Effector memory CD4-positive, alpha-beta T cell (primary cell): ENCODE data around the gene GPLD1.

Experiments
- DNase-seq, 3 donors: peaks; one replicate each; pipeline ENCODE4 v3.0.0-alpha.2; 2020
- H3K27ac ChIP-seq: 2 replicates; pipeline ENCODE4 v1.7.0; 2013; ENCODE audit warnings: mild to moderate bottlenecking, low read length, moderate library complexity; ENCODE audit not compliant: insufficient read depth, poor library complexity, severe bottlenecking
- H3K27me3 ChIP-seq: replicated peaks from 2 replicates; pipeline ENCODE4 v1.7.0; 2013; ENCODE audit warnings: mild to moderate bottlenecking, low read length; ENCODE audit not compliant: insufficient read depth, control insufficient read depth, poor library complexity, severe bottlenecking
- H3K36me3 ChIP-seq: 2 replicates; pipeline ENCODE4 v1.7.0; 2013; ENCODE audit warnings: mild to moderate bottlenecking, low read length, moderate library complexity; ENCODE audit not compliant: control insufficient read depth, insufficient read depth
- H3K4me1 ChIP-seq: 2 replicates; pipeline ENCODE4 v1.7.0; 2013; ENCODE audit warnings: low read length, mild to moderate bottlenecking; ENCODE audit not compliant: control insufficient read depth, insufficient read depth, poor library complexity, severe bottlenecking
- H3K4me3 ChIP-seq: 2 replicates; pipeline ENCODE4 v1.7.0; 2013; ENCODE audit warnings: low read length, low read depth, mild to moderate bottlenecking; ENCODE audit not compliant: insufficient read depth, poor library complexity, severe bottlenecking
- H3K9me3 ChIP-seq: 2 replicates; pipeline ENCODE4 v1.7.0; 2013; ENCODE audit warnings: mild to moderate bottlenecking, low read length, moderate library complexity; ENCODE audit not compliant: control insufficient read depth
- total RNA-seq, 3 donors: gene quantifications; one replicate each; lab custom pipeline; 2026; lab: John Stamatoyannopoulos, UW

The GPLD1 gene, protein sequence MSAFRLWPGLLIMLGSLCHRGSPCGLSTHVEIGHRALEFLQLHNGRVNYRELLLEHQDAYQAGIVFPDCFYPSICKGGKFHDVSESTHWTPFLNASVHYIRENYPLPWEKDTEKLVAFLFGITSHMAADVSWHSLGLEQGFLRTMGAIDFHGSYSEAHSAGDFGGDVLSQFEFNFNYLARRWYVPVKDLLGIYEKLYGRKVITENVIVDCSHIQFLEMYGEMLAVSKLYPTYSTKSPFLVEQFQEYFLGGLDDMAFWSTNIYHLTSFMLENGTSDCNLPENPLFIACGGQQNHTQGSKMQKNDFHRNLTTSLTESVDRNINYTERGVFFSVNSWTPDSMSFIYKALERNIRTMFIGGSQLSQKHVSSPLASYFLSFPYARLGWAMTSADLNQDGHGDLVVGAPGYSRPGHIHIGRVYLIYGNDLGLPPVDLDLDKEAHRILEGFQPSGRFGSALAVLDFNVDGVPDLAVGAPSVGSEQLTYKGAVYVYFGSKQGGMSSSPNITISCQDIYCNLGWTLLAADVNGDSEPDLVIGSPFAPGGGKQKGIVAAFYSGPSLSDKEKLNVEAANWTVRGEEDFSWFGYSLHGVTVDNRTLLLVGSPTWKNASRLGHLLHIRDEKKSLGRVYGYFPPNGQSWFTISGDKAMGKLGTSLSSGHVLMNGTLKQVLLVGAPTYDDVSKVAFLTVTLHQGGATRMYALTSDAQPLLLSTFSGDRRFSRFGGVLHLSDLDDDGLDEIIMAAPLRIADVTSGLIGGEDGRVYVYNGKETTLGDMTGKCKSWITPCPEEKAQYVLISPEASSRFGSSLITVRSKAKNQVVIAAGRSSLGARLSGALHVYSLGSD
- 0.69 to 2.1 (median 0.78) reads per million in 3 donors for total RNA-seq

DNA sequence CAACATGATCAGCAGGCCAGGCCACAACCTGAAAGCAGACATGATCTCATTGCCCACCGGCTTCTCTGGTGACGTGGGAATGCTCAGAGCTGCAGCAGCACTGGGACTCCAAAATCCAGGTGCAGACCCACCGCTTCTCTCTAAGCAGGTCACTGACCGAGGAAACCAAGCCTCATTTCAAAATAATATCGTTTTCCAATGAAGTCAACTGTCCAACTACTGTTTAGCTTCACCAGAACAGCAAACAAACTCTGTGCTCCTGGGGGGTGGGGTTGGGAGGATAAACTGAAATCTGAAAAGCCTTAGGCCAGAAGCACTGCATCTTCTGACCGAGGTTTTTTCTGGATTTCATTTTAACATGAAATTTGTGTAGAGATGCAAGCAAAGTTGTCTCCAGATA lies at the start of gene GPLD1:
Gene GPLD1 (minus strand): TSS at position 109 of the 400 bp plus-strand sequence. CDS start 67 bp downstream, at position 42.
- no peaks in the 10 kb centered on the region for H3K27me3 ChIP-seq
- peaks cover 6% of the 10 kb centered on the region for H3K4me1 ChIP-seq
- no peak within 1 kb of the TSS for H3K4me3 ChIP-seq
- H3K27ac ChIP-seq = no peak within 1 kb of the TSS
- no peaks in the 10 kb centered on the region for H3K9me3 ChIP-seq
- DNase-seq = no peak
- H3K36me3 ChIP-seq = no peaks in the 10 kb centered on the region

DNA sequence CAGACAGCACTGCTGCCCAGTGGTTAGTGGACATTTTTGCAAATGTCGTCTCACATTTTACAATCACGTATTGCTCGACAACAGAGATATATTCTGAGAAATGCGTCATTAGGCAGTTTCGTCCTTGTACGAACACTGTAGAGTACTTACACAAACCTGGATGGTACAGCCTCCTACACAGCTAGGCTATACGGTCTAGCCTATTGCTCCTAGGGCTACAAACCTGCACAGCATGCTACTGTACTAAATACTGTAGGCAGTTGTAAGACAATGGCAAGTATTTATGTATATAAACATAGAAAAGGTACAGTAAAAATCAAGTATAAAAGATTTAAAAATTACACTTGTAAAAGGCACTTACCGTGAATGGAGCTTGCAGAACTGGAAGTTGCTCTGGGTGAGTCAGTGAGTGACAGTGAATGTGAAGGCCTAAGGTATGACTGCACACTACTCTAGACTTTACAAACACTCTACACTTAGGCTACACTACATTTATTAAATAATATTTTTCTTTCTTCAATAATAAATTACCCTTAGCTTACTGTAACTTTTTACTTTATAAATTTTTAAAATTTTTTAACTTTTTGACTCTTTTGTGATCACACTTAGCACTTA lies 48.5 kb upstream of the GPLD1 start:
- H3K36me3 ChIP-seq = peaks cover 7% of the 10 kb centered on the region
- no peaks in the 10 kb centered on the region for H3K4me1 ChIP-seq
- DNase-seq = no peak
- no peak overlapping the region for H3K27ac ChIP-seq
- no peaks in the 10 kb centered on the region for H3K9me3 ChIP-seq
- no peak overlapping the region for H3K4me3 ChIP-seq
- H3K27me3 ChIP-seq = no peaks in the 10 kb centered on the region

DNA sequence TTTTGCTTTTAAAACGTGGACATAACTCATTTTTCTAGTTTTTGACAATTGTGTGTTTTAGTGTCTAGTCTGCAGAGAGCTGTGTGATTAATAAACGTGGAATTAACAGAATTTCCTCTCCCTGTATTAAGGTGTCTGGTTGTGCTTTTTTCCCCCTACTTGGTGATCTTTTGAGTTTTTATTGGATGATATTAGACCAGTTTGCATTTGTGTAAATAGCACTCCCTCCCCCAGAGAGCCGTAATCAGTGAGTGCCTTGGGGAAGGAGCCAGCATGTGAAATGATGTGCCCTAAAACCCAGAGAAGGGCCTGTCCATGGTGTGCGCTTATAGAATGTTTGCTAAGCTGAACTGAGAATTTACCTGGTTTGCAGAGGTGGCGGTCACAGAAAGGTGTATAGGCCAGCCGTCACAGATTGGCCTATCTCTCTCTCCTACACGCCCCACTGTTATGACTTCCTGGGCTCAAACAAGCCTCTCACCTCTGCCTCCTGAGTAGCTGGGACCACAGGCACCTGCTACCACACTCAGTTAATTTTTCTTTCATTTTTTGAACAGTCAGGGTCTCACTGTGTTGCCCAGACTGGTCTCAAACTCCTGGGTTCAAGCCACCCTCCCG lies 47.8 kb upstream of the GPLD1 start:
- Histone ChIP-seq H3K4me1 (no peaks in the 10 kb centered on the region), H3K27ac (no peak overlapping the region), H3K36me3 (peaks cover 7% of the 10 kb centered on the region), H3K4me3 (no peak overlapping the region), H3K27me3 (no peaks in the 10 kb centered on the region), H3K9me3 (no peaks in the 10 kb centered on the region)
- no peak for DNase-seq

DNA sequence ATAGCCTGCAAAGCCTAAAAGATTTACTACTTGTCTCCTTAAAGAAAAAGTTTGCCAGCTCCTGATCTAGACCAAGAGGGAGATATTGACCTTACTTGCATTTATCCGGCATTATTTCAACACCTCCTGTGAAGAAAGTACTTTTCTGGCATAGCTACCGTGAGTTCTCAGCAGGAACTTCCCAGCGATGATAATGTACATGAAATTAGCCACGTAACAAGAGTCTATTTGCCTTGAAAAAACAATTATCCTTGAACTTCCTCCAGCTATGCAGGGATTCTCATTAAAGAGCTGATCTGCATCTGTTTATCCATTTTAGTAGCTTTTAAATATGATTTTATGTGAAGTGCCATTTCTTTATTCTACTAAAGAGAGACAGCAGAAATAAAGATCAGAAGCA lies 47.1 kb upstream of the GPLD1 start:
- no peaks in the 10 kb centered on the region for H3K4me1 ChIP-seq
- H3K36me3 ChIP-seq = peaks cover 7% of the 10 kb centered on the region
- no peak for DNase-seq
- H3K27ac ChIP-seq = no peak overlapping the region
- H3K4me3 ChIP-seq = no peak overlapping the region
- no peaks in the 10 kb centered on the region for H3K27me3 ChIP-seq
- no peaks in the 10 kb centered on the region for H3K9me3 ChIP-seq

DNA sequence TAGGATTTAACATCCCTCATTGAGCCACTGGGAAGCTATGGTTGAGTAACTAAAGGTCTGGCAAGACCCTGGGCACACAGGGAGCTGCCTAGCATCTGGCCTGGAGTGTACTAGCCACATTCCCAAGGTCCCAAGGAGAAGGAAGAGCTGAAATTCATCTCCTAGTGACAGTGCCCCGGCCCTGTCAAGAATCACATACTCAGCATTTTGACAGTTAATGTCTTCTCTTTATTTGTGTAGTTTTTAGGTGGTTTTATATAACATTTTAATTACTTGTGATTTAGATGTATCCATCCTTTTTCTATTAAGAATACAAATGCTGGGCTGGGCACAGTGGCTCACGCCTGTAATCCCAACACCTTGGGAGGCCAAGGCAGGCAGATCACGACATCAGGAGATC lies 45.8 kb upstream of the GPLD1 start:
- H3K36me3 ChIP-seq = peaks cover 7% of the 10 kb centered on the region
- no peak overlapping the region for H3K27ac ChIP-seq
- no peaks in the 10 kb centered on the region for H3K9me3 ChIP-seq
- no peaks in the 10 kb centered on the region for H3K4me1 ChIP-seq
- no peaks in the 10 kb centered on the region for H3K27me3 ChIP-seq
- no peak overlapping the region for H3K4me3 ChIP-seq
- no peak for DNase-seq

DNA sequence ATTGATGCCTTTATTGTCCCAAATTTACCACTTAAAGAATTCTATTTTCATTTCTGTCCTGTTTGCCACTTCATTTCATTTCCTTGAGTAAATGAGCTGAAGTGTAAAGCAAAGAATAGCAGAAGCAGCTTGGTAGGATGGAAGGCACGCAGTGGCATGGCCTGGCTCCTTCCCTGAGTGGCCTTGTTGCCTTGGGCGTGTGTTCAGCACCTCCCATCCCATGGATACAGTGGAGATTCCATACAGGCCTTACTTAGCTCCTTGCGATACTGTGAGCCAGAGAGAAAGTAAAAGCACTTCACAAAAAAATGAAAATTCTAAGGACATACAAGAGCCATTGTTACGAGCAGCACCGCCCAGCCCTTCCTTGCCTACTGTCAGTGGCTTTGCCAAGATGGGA lies 45.0 kb upstream of the GPLD1 start:
- H3K27me3 ChIP-seq = no peaks in the 10 kb centered on the region

DNA sequence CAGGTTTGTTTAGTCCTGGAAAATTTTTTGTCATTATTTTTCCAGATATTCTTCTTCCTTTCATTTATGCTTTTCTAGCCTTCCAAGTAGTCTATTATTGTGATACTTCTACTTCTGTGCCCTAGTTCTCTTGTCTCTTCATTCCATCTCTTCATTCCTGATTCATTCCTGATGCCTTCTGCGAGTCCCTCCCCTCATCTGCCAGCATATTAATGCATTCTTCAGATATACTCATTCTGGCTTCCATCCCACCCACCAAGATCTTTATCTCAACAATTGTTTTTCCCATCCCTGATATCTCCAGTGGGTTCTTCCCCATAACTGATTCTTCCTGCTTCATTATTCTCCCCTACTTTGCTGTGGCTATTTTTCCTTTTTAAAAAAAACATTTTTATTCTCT lies 40.6 kb upstream of the GPLD1 start:
- DNase-seq = no peak
- Histone ChIP-seq H3K4me3 (no peak overlapping the region), H3K36me3 (peaks cover 4% of the 10 kb centered on the region), H3K4me1 (no peaks in the 10 kb centered on the region), H3K9me3 (no peaks in the 10 kb centered on the region), H3K27me3 (no peaks in the 10 kb centered on the region), H3K27ac (no peak overlapping the region)

More for the DNA sequence above, 45.0 kb upstream of the GPLD1 start:
- Histone ChIP-seq H3K36me3 (peaks cover 7% of the 10 kb centered on the region), H3K9me3 (no peaks in the 10 kb centered on the region), H3K4me1 (no peaks in the 10 kb centered on the region), H3K4me3 (no peak overlapping the region), H3K27ac (no peak overlapping the region)
- no peak for DNase-seq

DNA sequence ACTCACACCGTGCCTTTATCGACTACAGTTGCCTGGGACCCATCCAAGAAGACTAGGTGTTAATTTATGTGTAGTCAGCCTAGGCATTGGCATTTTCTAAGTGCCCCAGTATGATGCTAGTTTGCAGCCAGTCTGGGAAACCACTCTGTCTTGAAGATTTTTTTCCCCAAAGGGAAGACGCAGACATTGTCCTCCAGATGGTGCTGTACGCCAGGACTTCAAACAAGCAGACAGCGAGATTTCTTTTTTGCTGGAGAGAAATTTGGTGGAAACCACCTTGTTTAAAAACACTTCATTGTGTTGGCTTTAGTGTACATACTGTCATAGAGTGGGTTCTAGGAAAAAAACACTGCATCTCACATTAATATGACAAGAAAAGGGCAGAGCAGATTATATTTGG lies 35.4 kb upstream of the GPLD1 start:
- H3K4me3 ChIP-seq = no peak overlapping the region
- DNase-seq = no peak
- no peaks in the 10 kb centered on the region for H3K4me1 ChIP-seq
- H3K36me3 ChIP-seq = no peaks in the 10 kb centered on the region
- H3K27me3 ChIP-seq = no peaks in the 10 kb centered on the region
- H3K9me3 ChIP-seq = no peaks in the 10 kb centered on the region
- no peak overlapping the region for H3K27ac ChIP-seq

DNA sequence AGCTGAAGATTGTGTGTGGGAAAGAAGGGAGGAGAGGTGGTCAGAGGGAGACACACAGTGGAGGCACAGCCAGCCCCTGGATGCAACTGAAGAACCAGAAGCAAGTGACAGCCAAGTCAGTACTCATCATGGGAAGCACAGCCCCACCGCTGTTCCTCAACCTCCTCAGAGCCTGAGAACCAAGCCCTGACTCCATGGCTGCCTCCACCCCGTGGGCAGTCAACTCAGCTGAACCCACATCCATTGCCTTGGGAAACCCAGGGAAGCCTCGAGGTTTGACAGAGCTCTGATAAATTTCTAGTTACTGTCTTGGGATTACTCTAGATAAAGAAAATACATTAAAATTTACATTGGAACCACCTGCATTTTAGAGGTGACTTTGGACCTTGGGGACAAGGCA lies 35.0 kb upstream of the GPLD1 start:
- Histone ChIP-seq H3K27ac (no peak overlapping the region), H3K4me3 (no peak overlapping the region), H3K9me3 (no peaks in the 10 kb centered on the region), H3K36me3 (no peaks in the 10 kb centered on the region), H3K4me1 (no peaks in the 10 kb centered on the region), H3K27me3 (no peaks in the 10 kb centered on the region)
- no peak for DNase-seq
